ENCODE measurements around the gene AP5B1.
"Not testable (repeated sequence)": the region's sequence is repeated elsewhere in the genome, so short reads cannot be mapped to it uniquely, and the experiment has no call there.

The AP5B1 gene

DNA sequence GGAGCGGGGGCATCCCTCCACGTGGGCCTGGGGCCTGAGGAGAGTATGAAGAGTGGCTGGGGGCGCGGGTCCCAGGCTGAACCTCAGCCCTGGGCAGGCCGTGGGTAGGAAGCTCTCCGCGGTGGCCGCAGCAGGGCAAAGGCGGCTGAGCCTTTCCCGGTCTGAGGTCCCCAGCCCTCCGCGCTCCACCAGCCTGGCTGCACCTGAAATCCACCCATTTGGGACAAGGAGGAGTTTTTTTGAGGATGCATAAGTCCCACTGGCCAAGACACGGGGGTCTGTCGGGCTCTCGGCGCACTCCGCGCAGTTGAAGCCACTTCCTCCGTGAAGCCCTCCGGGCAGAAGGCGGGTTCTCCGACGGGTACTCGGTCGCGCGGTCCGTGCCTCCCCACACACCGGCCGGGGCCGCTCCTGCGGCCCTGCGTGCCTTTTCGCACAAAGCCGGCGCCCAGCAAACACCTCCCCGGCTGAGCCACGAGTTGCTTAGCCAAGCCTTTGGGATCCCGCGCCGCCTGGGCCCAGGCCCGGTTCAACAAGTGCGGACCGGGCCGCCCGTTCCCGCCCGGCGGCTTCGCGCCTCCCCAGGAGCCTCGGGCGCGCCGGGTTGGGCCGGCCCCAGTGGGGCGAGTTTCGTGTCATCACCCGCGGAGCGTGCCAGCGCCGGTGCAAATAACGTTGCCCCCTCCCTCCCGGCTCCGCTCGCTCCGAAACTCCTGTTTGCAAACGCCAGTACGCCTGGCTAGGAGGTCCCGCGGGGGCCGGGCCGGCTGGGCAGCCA is 5.4 kb upstream of the AP5B1 start:
- DNase-seq (ENCODE audit: low spot score), result no peak

DNA sequence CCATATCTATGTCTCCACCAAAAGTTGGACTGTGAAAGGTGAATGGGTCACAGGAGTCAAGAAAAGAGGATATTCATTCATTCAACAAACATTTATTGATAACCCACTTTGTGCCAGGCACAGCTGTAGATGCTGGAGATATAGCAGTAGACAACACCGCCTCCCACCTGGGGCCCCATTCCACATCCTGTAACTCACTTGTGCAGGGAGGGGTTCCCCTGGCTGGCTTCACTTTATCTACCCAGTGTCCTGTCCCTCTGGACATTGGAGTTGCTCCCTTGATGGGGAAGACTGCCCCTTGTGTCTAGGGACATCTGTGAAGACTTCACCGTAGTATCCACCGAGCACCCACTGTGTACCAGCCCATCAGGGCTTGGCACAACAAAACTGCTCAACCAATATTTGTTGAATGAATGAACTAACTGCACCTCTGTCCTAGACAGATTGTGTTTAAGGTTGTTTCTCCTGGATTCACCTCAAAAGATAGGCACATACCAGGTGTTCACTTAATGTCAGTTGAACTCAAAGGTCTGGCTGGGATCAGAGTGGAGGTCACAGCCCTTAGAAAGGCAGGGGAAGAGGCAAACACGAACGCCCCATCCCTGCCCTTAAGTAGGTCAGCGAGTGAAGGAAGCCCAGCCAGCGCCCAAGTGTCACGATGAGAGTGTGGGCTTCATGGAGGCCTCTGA is 4.7 kb upstream of the AP5B1 start:
- DNase-seq (ENCODE audit: low spot score), result no peak

DNA sequence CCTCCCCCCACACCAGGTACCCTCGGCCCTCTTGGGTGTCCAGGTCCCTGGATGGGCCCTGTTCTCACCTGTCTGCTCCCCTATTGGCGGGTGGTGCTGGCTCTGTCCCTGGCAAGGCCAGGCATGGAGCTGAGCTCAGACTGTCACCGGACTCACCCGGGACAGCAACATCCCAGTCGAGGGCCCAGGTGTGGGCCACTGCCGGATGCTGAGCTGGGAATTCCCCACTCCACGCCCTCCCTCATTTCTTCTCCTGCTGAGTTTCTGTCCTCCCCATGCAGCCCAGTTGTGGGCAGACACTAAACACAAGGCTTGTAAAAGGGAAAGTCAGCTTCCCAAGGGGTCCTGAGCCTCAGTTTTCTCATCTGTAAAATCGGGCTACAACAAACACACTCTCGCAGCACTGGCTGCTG is 2.0 kb upstream of the AP5B1 start:
- DNase-seq (ENCODE audit: low spot score), result no peak

DNA sequence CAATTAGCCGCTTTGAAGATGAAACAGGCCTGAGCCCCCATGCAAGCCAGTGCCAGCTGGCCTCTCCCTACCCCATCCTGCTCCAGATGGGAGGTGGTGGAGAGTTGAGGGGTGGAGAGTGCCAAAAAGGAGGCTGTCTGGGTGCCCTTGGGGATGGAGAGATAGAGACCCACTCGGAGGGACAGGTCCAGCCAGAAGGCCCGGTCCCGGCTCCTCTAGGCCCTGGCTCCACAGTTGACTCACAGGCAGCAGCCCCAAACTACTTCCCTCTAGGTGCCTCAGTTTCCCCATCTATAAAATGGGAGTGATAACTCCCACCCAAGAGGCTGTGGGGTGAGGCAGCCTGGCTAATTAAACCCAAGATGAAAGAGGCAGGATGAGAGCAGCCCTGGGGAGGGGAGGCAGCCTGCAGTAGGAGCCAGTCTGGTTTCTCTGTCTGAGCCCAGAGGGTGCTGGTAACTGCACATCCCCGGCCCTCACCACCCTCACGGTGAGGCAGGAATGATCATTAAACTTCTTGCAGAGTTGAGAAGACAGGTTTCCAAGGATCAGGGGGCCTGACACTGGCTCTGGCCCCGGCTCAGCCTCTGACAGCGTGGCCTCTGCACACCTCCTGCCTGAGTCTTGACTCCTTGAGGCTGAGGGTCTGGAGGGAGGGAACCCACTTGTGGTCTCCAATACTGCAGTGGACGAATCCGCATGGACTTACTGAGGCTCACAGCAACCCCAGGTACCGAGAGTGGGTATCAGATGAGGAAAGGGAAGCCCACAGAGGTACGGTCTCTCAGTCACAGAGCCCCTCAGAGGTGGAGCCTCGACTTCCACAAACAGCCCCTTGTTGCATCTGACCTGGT is 1.4 kb upstream of the AP5B1 start:
- no peak for DNase-seq (ENCODE audit: low spot score)

DNA sequence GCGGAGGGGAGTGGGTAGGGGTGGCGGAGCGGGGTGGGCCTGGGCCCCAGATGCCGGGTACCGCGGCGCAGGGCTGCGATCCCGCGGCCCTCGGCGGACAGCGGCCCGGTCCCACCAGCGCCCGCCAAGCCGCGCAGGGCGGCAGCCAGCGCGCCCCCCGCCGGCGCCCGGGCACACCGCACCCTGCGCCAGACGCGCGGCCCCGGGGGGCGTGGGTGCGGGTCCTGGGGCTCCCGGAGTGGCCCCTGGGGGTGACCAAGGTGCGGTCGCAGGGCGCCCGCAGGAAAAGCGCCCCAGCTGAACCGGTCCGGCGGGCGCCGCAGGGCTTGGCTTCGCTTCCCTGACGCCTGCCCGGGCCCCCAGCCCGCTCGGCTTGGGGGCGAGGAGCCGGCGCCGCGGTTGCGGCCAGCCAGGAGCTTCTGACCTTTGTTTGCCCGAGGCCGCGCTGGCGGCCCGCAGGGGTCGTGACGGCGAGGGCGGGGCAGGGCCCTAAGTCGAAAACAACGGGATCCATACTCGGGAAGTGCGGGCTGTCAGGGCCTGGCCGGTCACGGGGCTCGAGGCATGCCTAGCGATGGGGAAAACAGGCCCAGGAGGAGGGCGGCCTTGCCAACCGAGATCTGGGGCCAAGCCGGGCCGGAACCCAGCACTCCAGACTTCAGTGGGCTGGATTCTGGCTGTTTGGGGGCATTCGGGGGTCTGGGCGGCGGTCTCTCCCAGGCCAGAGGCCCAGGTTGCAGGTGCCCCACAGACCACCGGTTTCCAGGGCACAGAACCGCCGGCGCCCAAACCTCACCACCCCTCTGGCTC is 581 bp upstream of the AP5B1 start:
- DNase-seq (ENCODE audit: low spot score), result peak; percentile 72

DNA sequence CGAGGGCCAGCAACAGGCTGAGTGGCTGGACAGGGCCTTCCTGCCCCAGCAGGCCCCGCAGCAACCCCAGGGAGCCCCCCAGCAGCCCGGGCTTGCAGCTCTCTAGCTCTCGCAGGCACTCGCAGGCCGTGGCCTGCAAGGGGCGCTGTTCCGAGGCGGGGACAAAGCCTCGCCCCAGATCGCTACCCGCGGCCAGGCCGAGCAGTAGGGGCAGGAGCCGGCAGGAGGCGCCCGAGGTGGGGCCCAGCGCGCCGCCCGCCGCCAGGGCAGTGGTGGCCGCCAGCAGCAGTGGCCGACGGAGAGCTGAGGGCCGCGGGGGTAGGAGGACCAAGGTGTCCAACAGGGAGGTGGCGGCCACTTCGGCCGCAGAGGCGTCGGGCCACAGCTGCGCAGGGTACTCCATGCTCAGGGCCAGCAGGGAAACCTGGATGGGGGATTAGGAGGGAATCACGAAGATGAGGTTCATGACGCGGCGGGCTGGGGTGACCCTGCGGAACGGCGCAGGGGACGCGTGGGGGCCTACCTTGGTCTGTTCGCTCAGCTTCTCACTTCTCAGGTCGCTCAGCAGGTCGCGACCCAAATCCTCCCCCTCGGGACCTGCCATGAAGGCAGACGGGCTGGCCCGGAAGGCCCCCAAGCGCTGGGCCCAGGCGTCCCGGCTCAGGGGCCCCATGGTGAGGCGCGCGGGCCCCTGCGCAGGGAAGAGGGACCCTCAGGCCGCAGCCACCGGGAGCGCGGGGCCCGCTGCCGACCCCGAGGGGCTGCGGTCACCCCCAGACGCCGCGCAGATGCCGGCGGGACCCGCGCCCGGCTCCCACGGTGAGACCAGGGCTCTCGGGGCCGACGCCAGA is 632 bp downstream of the AP5B1 start:
- DNase-seq (ENCODE audit: low spot score), result peak; percentile 81

DNA sequence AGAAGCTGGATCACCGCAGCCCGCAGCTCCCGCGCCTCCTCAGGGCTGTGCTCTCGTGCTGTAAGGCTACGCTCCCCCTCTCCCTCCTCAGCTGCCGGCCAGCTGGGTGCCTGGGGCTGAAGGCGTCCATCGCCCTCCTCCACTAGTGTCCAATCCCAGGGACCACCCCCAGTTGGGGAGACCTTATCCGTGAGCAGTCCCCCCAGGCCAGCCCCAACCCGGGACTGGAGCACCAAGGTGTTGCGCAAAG is 1.2 kb downstream of the AP5B1 start:
- no peak for DNase-seq (ENCODE audit: low spot score)

DNA sequence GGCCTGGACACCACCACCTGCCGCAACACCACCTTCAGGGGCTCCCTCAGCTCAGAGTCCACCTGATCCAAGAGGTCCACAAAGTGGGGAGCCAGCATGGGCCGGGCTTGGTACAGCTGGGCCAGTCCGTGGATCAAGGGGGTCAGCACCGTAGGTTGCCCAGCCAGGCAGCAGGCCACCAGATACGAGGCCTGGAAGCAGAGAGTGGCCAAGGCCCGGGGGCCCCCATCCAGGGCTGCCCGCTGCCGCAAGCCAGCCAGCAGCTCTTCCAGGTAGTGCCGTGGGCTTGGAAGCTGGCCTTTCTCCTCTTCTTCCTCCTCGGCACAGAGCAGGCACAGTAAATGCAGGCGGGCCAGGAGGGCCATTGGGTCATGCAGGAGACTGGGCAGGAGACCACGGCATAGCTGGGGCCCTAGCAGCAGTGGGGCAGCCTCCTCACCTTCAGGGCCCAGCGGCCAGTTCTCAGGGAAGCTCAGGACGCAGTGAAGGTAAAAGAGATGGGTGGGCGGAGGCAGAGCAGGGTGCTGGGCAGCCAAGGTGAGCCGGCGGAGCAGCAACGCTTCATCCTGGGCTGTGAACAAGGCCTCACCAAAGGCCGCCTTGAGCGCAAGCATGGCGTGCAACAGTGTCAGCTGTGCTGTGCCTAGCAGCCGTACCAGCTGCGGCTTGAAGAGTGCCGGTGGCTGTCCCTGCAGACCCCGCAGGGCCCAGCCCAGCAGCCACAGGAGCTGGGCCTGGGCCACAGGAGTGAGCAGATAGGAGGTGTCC is 1.7 kb downstream of the AP5B1 start:
- DNase-seq (ENCODE audit: low spot score), result no peak

DNA sequence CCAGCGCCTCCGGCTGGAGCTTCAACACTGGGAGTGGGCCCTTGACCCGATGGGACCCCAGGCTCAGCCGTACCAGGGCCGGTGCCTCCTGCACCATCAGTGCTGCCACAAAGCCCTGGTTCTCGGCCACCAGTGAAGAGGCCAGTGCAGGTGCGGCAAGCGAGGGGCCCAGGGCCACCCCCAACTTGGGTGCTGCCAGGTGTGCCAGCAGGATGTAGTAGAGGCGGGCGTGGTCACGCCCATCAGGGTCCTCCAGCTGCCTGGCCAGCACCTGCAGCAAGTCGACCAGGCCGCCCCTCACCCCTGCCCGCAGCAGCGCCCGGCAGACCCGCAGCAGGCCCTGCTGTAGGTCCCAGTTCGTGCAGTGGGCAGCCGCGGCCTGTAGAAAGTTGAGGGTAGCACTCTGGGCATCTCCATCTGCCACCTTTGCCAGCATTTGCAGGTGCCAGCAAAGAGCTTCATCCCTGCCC is 2.3 kb downstream of the AP5B1 start:
- no peak for DNase-seq (ENCODE audit: low spot score)

DNA sequence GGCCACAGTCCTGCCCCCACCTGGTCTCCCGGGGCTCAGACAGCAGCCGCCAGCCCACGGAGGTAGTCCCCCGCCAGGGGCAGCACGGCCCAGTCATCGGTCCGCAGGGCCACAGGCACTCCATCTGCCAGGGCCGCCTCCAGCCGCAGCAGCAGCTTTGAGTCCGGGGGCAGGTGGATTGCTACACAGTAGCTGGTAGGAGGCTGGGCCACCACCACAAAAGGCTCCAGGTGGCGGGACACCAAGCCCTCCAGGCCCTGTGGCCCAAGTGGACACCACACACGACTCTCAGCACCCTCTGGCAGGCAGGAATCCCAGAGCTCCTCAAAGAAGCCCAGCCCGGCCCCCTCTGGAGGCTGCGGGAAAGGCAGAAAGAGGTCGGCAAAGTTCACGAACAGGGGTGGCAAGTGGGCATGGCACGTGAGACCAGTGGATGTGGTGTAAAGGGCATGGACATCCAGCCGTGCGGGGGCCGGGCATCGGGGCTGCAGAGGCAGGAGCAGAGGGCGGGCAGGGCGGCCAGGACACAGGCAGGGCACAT is 2.9 kb downstream of the AP5B1 start:
- no peak for DNase-seq (ENCODE audit: low spot score)

DNA sequence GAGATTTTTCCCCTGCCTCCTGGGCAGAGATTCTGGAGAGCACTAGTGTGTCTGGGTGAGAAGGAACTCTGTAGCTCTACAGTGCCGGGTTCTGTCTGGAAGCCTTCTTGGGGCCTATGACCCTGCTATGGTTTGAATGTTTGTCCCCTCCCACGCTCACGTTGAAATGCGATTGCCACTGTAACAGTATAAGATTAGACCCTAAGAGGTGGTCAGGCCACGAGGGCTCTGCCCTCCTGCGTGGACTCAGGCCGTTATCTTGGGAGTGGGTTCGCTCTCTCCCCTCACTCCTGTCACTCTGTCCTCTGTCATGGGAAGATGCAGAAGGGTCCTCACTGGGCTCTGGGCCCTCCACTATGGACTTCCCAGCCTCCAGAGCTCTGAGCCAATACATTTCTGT is 3.5 kb downstream of the AP5B1 start:
- no peak for DNase-seq (ENCODE audit: low spot score)

DNA sequence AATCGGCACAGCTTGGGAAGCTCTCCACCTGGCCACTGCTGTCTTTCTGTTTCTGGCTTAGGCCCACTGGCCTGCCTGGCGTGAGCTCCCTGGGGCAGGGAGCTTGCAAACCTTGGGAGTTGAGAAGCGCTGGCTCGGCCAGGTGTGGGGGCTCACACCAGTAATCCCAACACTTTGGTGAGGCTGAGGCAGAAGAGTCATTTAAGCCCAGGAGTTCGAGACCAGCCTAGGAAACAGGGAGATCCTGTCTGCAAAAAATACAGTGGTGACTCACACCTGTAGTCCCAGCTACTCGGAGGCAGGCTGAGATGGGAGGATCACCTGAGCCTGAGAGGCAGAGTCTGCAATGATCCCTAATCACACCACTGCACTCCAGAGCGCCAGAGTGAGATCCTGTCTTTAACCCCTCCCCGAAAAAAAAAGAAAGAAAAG is 4.0 kb downstream of the AP5B1 start:
- DNase-seq (ENCODE audit: low spot score), result no peak

DNA sequence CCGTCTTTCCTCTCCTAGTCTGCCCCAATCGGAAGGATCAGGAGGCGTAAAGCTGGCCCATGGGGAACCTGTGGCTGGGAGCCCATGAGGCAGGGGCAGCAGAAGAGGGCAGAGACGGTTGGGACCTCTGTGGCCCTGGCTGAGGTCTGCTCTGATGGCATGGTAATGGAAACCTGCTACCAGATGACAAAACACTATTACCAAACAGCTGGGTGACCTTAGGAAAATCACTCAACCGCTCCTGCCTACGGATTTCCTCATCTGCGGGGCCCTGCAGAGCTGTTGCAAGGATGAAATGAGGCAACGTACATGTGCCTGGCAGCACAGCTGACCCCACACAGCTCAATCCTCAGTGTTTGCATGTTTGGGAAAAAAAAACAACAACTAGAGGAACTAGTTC is 4.6 kb downstream of the AP5B1 start:
- DNase-seq (ENCODE audit: low spot score), result no peak

DNA sequence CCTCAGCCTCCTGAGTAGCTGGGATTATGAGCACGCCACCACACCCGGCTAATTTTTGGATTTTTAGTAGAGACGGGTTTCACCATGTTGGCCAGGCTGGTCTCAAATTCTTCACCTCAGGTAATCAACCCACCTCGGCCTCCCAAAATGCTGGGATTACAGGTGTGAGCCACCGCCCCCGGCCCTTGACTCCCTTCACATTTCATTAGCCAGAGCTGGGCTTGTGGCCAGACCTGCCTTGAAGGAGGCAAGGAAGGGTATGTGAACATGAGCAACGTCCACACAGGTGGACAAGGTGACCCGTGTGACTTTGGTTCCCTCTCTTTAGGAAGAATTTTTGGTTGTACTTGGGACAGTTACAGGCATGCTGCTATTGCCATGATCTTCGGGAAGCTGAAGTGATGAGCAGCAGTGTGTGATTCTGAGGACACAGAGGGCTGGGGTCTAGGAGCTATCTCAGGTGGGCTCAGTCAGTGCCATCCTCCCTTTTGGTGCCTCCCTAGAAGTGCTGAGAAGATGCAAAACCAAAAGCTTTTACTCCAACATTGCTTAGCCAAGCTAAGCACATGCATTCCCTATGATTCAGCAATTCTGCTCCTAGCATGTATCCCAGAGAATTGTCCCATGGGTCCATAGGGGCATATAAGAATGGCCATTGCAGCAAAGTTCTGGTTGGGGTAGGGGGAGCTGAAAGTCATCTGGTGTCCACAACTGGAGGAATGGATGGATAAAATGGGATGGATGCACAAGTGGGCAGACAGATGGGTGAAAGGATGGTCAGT is 6.1 kb downstream of the AP5B1 start:
- no peak for DNase-seq (ENCODE audit: low spot score)

DNA sequence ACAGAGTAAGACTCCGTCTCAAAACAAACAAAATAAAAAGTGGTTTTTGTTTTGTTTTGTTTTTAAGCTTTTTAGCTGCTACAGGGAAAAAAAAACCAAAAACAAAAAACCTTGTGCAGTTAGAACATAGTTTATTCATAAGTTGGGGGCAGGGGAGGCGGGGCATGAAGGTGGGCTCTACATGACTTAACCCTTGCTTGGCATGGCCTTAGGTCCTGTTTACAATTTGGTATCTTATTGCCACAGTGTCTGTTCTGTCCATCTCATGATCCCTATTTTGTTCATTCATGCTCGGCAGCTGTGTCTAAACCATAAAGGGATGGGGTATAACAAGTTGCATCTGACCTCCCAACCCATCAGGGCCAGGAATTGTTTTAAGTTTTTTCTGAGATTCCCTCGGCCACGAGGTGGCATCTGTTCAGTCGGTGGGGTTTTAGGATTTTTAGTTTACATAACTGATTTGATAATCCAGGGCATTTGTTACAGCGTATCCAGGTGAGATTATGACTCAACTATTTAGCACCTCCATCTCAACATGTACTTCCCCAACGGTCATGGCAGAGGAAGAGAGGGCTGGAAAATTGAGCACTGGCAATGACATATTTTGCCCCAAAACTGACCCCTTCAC is 6.9 kb downstream of the AP5B1 start:
- no peak for DNase-seq (ENCODE audit: low spot score)

DNA sequence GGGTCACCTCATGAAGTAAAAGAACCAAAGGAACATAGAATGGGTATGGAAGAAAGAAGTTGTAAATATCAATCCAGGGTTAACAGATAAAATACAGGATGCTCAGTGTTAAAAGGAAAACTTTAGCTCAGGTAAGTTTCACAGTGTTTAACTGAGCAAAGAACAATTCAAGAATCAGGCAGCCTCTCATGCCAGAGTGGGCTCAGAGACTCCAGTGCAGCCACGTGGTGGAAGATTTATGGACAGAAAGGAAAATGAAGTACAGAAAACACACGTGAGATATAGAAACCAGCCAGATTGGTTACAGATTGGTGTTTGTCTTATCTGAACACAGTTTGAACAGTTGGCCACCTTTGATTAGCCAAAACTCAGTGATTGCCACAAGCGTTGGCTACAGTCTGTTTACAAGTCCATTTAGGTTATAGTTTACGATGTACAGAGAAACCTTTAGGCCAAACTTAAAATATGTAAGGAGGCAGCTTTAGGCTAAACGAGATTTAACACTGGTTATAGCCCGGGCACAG is 9.1 kb downstream of the AP5B1 start:
- no peak for DNase-seq (ENCODE audit: low spot score)

DNA sequence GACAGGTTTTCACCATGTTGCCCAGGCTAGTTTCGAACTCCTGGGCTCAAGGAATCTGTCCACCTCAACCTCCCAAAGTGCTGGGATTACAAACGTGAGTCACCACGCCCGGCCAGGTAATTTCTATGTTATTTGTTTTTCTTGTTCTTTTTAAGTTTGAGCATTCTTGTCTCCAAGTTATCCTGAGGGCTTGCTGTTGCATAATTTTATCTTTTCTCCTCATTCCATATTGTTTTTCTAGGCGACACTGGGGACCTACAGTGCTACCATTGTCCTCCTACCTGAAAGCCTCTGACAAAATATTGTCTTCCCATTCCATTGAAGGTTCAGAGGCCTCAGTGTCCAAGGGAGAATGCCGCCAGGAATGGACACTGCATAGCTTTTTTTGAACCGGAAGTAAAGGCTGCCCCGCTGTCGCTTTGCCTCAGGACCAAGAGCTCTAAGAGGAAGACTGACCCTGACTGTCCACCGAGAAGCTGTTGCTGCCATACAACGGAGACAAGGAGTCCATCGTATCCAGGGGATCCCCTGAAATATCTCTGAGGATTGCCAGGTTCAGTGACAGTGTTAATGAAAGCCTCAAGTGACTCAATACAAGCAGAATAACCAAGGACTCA is 9.7 kb downstream of the AP5B1 start:
- DNase-seq (ENCODE audit: low spot score), result no peak

DNA sequence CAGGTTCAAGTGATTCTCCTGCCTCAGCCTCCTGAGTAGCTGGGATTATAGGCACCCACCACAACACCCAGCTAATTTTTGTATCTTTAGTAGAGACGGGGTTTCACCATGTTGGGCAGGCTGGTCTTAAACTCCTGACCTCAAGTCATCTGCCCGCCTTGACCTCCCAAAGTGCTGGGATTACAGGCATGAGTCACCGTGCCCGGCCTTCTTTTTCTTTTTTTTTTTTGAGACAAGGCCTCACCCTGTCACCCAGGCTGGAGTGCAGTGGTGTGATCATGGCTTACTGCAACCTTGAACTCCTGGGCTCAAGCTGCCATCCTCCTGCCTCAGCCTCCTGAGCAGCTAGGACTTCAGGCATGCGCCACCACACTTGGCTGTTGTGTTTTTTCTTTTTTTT is 13.0 kb downstream of the AP5B1 start:
- DNase-seq (ENCODE audit: low spot score), result not testable (repeated sequence)
